GM12892 (cell line): ENCODE data around the gene FBXO4.

Source experiments
- POLR2A ChIP-seq: IDR thresholded peaks from 2 replicates; pipeline ENCODE4 v1.6.1; 2011; ENCODE audit warnings: low read depth, low read length, control low read depth
- POLR2AphosphoS5 ChIP-seq: IDR thresholded peaks from 2 replicates; pipeline ENCODE4 v1.6.1; 2011; ENCODE audit warnings: low read depth, low read length, control low read depth
- TAF1 ChIP-seq: IDR thresholded peaks from 2 replicates; pipeline ENCODE4 v1.6.1; 2011; ENCODE audit warnings: low read depth, mild to moderate bottlenecking, control low read depth, low read length, borderline replicate concordance

GRCh38 chr5:41883936-41884335, 41.1 kb upstream of the FBXO4 start:
- TF ChIP-seq POLR2AphosphoS5 (no peak), TAF1 (no peak), POLR2A (no peak)
